GM23338 (cell line): ENCODE measurements around the gene TTLL3. TPM values are rescaled to one million over a fixed set of nuclear protein-coding genes. Genes with fewer than 3 reads are reported as not detected.

ENCODE experiments used
- ATAC-seq: fragments of 200-7000 bp; cut with Tn5 transposase; 3 replicates; pipeline ENCODE4 v1.9.1; 2020
- DNase-seq: peaks from one replicate; pipeline ENCODE4 v3.0.0-alpha.2; 2015; ENCODE audit warnings: low spot score
- H2AFZ ChIP-seq: fragments of 200-600 bp; sonication (generic); 2 replicates; pipeline ENCODE4 v1.8.0; 2016; ENCODE audit warnings: antibody characterized with exemption, mild to moderate bottlenecking, moderate library complexity
- H3F3A ChIP-seq: fragments of 200-600 bp; sonication (generic); replicated peaks from 2 replicates; pipeline ENCODE4 v1.8.0; 2017; ENCODE audit warnings: antibody characterized with exemption, mixed run types, low read depth
- H3K27ac ChIP-seq: fragments of 200-600 bp; sonication (generic); 2 replicates; pipeline ENCODE4 v1.6.1; 2016; ENCODE audit warnings: low read depth
- H3K27me3 ChIP-seq: fragments of 200-600 bp; sonication (generic); 2 replicates; pipeline ENCODE4 v1.8.0; 2016; ENCODE audit warnings: mild to moderate bottlenecking, mixed run types, moderate library complexity; ENCODE audit not compliant: insufficient read depth
- H3K36me3 ChIP-seq: fragments of 200-600 bp; sonication (generic); 2 replicates; pipeline ENCODE4 v1.8.0; 2016; ENCODE audit warnings: mild to moderate bottlenecking; ENCODE audit not compliant: insufficient read depth
- H3K4me1 ChIP-seq: fragments of 200-600 bp; sonication (generic); 2 replicates; pipeline ENCODE4 v1.8.0; 2016; ENCODE audit warnings: mild to moderate bottlenecking, moderate library complexity; ENCODE audit not compliant: insufficient read depth
- H3K4me2 ChIP-seq: fragments of 200-600 bp; sonication (generic); 2 replicates; pipeline ENCODE4 v1.7.1; 2017; ENCODE audit warnings: mixed run types
- H3K4me3 ChIP-seq: fragments of 200-600 bp; sonication (generic); 2 replicates; pipeline ENCODE4 v1.6.1; 2016; ENCODE audit warnings: mixed run types
- H3K79me2 ChIP-seq: fragments of 200-600 bp; sonication (generic); replicated peaks from 2 replicates; pipeline ENCODE4 v1.8.0; 2017; ENCODE audit warnings: mild to moderate bottlenecking; ENCODE audit not compliant: insufficient read depth
- H3K9me2 ChIP-seq: fragments of 200-600 bp; sonication (generic); 2 replicates; pipeline ENCODE4 v1.8.0; 2017; ENCODE audit not compliant: insufficient read depth
- H4K20me1 ChIP-seq: fragments of 200-600 bp; sonication (generic); replicated peaks from 2 replicates; pipeline ENCODE4 v1.8.0; 2017; ENCODE audit warnings: mild to moderate bottlenecking; ENCODE audit not compliant: insufficient read depth
- H3K27ac Mint-ChIP-seq: 2 replicates; pipeline ENCODE4 v1.8.0; 2020; ENCODE audit warnings: inconsistent platforms, mild to moderate bottlenecking, moderate library complexity, mixed read lengths
- H3K27me3 Mint-ChIP-seq: 3 replicates; pipeline ENCODE4 v1.8.0; 2022; ENCODE audit warnings: low read depth, mild to moderate bottlenecking, moderate library complexity, mixed read lengths, inconsistent platforms; ENCODE audit not compliant: insufficient read depth, poor library complexity
- H3K36me3 Mint-ChIP-seq: 3 replicates; pipeline ENCODE4 v1.8.0; 2021; ENCODE audit warnings: low read depth, mild to moderate bottlenecking, inconsistent platforms, moderate library complexity, mixed read lengths
- H3K4me1 Mint-ChIP-seq: 3 replicates; pipeline ENCODE4 v1.8.0; 2020; ENCODE audit warnings: mild to moderate bottlenecking, inconsistent platforms, mixed read lengths
- H3K4me3 Mint-ChIP-seq: 3 replicates; pipeline ENCODE4 v1.8.0; 2021; ENCODE audit warnings: moderate library complexity, mild to moderate bottlenecking, inconsistent platforms, mixed read lengths
- H3K9me3 Mint-ChIP-seq: 3 replicates; pipeline ENCODE4 v1.8.0; 2020; ENCODE audit warnings: moderate library complexity, mild to moderate bottlenecking, inconsistent platforms, mixed read lengths
- CREB1 ChIP-seq: fragments of 250-450 bp; sonication (Bioruptor Pico); IDR thresholded peaks from 2 replicates; pipeline ENCODE4 v1.5.0; 2020; ENCODE audit warnings: low read depth, mild to moderate bottlenecking, moderate library complexity
- ETS1 ChIP-seq: IDR thresholded peaks from 2 replicates; pipeline ENCODE4 v1.6.1; 2016; ENCODE audit warnings: antibody characterized with exemption
- EZH2 ChIP-seq: fragments of 200-600 bp; sonication (generic); IDR thresholded peaks from one replicate; pipeline ENCODE4 v1.8.0; 2017; ENCODE audit warnings: antibody characterized with exemption, mild to moderate bottlenecking, low read depth; ENCODE audit not compliant: unreplicated experiment
- EZH2phosphoT487 ChIP-seq: fragments of 200-600 bp; sonication (generic); IDR thresholded peaks from one replicate; pipeline ENCODE4 v1.8.1; 2018; ENCODE audit warnings: antibody characterized with exemption; ENCODE audit not compliant: unreplicated experiment
- JUNB ChIP-seq: IDR thresholded peaks from one replicate; pipeline ENCODE4 v1.6.1; 2016; ENCODE audit warnings: antibody characterized with exemption; ENCODE audit not compliant: unreplicated experiment
- NANOG ChIP-seq: IDR thresholded peaks from 2 replicates; pipeline ENCODE4 v1.6.1; 2016; ENCODE audit warnings: antibody characterized with exemption, borderline replicate concordance
- REST ChIP-seq: IDR thresholded peaks from one replicate; pipeline ENCODE4 v1.6.1; 2018; ENCODE audit warnings: antibody characterized with exemption; ENCODE audit not compliant: unreplicated experiment
- ZNF331 ChIP-seq: fragments of 250-450 bp; sonication (Bioruptor Pico); IDR thresholded peaks from 2 replicates; pipeline ENCODE4 v1.5.0; 2020; ENCODE audit warnings: low read depth, mild to moderate bottlenecking, moderate library complexity
- ZNF462 ChIP-seq: fragments of 250-450 bp; sonication (Bioruptor Pico); IDR thresholded peaks from 2 replicates; pipeline ENCODE4 v1.5.0; 2020; ENCODE audit warnings: mild to moderate bottlenecking, moderate library complexity
- polyA plus RNA-seq: library from polyadenylated mRNA; unstranded; fragments of >200 nt; fragmentation: Nextera tagmentation; extraction: Ambion mirVana; gene quantifications from 2 replicates; pipeline ENCODE4 v1.2.1, GENCODE V29; 2016
- total RNA-seq: library from RNA; depleted of rRNA; stranded (reverse); fragments of >200 nt; shearing (Covaris generic); gene quantifications from 2 replicates; pipeline ENCODE4 v1.2.3, GENCODE V29; 2014

The TTLL3 gene
- total and polyA plus RNA-seq, 2 experiments from 2014 or later = 3.7 to 5.3 TPM

- TF ChIP-seq JUNB (no peak), CREB1 (CRISPR knock-in tag) (no peak), EZH2phosphoT487 (no peak), REST (no peak), EZH2 (no peak), ETS1 (no peak), NANOG (no peak)
- no peaks in the 10 kb centered on the region for H3F3A ChIP-seq
- no peaks in the 10 kb centered on the region; the same call in 1 of the 2 replicates for H4K20me1 ChIP-seq
- peaks cover 22% of the 10 kb centered on the region for H3K27me3 Mint-ChIP-seq
- H3K4me2 ChIP-seq = no peak overlapping the region
- peaks cover 15% of the 10 kb centered on the region; the same call in 1 of the 2 replicates for H3K27me3 ChIP-seq
- DNase-seq = no peak
- H3K9me3 Mint-ChIP-seq = no peaks in the 10 kb centered on the region
- H3K4me1 ChIP-seq = no peaks in the 10 kb centered on the region
- no peak overlapping the region for H2AFZ ChIP-seq
- no peak overlapping the region for H3K27ac Mint-ChIP-seq
- no peaks in the 10 kb centered on the region for H3K9me2 ChIP-seq
- ATAC-seq = peak; percentile 53
- no peak overlapping the region for H3K27ac ChIP-seq
- H3K4me3 ChIP-seq = no peak overlapping the region
- H3K79me2 ChIP-seq = no peaks in the 10 kb centered on the region
- H3K36me3 Mint-ChIP-seq = peaks cover 19% of the 10 kb centered on the region
- peaks cover 11% of the 10 kb centered on the region; the same call in 1 of the 3 replicates for H3K4me1 Mint-ChIP-seq
- no peak overlapping the region for H3K4me3 Mint-ChIP-seq
- no peaks in the 10 kb centered on the region; the same call in 1 of the 2 replicates for H3K36me3 ChIP-seq
Observed at GRCh38 chr3:9762871-9763270, 47.2 kb upstream of the TTLL3 start.

- H3K27me3 Mint-ChIP-seq = peaks cover 40% of the 10 kb centered on the region
- peaks cover 3% of the 10 kb centered on the region; the same call in 2 of the 3 replicates for H3K36me3 Mint-ChIP-seq
- H3K4me1 ChIP-seq = no peaks in the 10 kb centered on the region
- no peak overlapping the region for H2AFZ ChIP-seq
- ATAC-seq = peak; percentile 5
- H3K9me2 ChIP-seq = no peaks in the 10 kb centered on the region
- H3K4me2 ChIP-seq = no peak overlapping the region
- DNase-seq = peak; percentile 25
- no peaks in the 10 kb centered on the region for H3F3A ChIP-seq
- H3K36me3 ChIP-seq = no peaks in the 10 kb centered on the region
- peaks cover 43% of the 10 kb centered on the region for H3K27me3 ChIP-seq
- H3K27ac ChIP-seq = no peak overlapping the region
- no peak for TF ChIP-seq EZH2
- TF ChIP-seq ZNF462 = no peak
- TF ChIP-seq EZH2phosphoT487 = no peak
- TF ChIP-seq ZNF331 (CRISPR knock-in tag) = no peak
- H3K4me3 Mint-ChIP-seq = no peak overlapping the region
- no peaks in the 10 kb centered on the region for H3K9me3 Mint-ChIP-seq
- H3K79me2 ChIP-seq = no peaks in the 10 kb centered on the region
- peaks cover 18% of the 10 kb centered on the region for H3K4me1 Mint-ChIP-seq
- no peak overlapping the region for H3K27ac Mint-ChIP-seq
- H3K4me3 ChIP-seq = no peak overlapping the region
- no peaks in the 10 kb centered on the region for H4K20me1 ChIP-seq
Observed at GRCh38 chr3:9765865-9766264, 44.2 kb upstream of the TTLL3 start.
